Measurements from ENCODE around the gene THSD4.
A peak's percentile ranks its signal among the peaks of the same experiment; 100 is the strongest.

THSD4 gene

GRCh38 chr15:71444032-71444810 lies 328.9 kb downstream of the THSD4 start:
- no peak for DNase-seq (ENCODE audit: low read depth, low spot score)
- no peak overlapping the region for H3K4me3 ChIP-seq (ENCODE audit: low read length)

GRCh38 chr15:71444866-71445590 lies 329.8 kb downstream of the THSD4 start:
- DNase-seq (ENCODE audit: low read depth, low spot score), result no peak
- no peak overlapping the region for H3K4me3 ChIP-seq (ENCODE audit: low read length)

- no peak for DNase-seq (ENCODE audit: low read depth, low spot score)
Observed at GRCh38 chr15:71447328-71448250, 332.3 kb downstream of the THSD4 start.

DNA sequence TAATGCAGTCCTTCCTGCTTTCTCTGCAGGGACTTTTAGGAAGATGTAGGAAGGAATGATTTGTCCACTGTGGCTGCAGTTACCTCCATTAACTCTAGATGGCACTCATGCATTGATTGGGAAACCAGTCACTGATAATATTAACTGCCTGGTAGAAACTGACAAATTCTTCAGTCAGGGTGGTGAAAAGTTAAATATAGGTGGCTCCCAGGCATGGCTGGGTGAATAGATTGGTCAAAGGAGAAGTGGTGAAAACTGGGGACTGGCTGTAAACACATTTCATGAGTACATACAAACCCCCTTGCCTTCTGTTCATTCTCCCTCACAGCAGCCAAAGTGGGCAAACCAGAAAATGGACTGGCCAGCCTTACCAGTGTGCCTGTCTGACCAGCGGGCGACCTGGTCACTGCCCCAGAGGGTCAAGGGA lies 333.4 kb downstream of the THSD4 start:
- peak; percentile 12 for DNase-seq (ENCODE audit: low read depth, low spot score)
- no peak overlapping the region for H3K4me3 ChIP-seq (ENCODE audit: low read length)

More at GRCh38 chr15:71447328-71448250, 332.3 kb downstream of the THSD4 start:
- H3K4me3 ChIP-seq (ENCODE audit: low read length), result no peak overlapping the region

- no peak for DNase-seq (ENCODE audit: low read depth, low spot score)
- H3K4me3 ChIP-seq (ENCODE audit: low read length), result no peak overlapping the region
Observed at GRCh38 chr15:71449363-71449762, 334.1 kb downstream of the THSD4 start.

- H3K4me3 ChIP-seq (ENCODE audit: low read length), result no peak overlapping the region
- DNase-seq (ENCODE audit: low read depth, low spot score), result no peak
Observed at GRCh38 chr15:71449956-71450355, 334.7 kb downstream of the THSD4 start.

GRCh38 chr15:71451130-71451529 lies 335.9 kb downstream of the THSD4 start:
- DNase-seq (ENCODE audit: low read depth, low spot score), result no peak
- no peak overlapping the region for H3K4me3 ChIP-seq (ENCODE audit: low read length)

DNA sequence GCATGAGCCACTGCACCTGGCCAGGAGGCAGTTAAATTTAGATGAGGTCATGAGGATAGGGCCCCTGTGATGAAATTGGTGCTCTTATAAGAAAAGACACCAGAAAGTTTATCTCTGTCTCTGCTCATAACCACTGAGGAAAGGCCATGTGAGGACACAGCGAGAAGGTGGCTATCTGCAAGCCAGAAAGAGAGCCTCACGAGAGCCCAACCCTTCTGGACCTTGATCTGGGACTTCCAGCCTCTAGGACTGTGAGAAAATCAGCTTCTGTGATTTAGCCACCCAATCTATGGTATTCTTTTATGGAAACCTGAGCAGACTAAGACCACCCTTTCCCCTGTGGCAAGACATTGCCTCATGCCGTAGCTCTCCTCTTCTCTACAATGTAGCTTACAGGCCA lies 337.6 kb downstream of the THSD4 start:
- no peak overlapping the region for H3K4me3 ChIP-seq (ENCODE audit: low read length)
- no peak for DNase-seq (ENCODE audit: low read depth, low spot score)

GRCh38 chr15:71454462-71454996 lies 339.3 kb downstream of the THSD4 start:
- H3K4me3 ChIP-seq (ENCODE audit: low read length), result no peak overlapping the region
- DNase-seq (ENCODE audit: low read depth, low spot score), result no peak

DNA sequence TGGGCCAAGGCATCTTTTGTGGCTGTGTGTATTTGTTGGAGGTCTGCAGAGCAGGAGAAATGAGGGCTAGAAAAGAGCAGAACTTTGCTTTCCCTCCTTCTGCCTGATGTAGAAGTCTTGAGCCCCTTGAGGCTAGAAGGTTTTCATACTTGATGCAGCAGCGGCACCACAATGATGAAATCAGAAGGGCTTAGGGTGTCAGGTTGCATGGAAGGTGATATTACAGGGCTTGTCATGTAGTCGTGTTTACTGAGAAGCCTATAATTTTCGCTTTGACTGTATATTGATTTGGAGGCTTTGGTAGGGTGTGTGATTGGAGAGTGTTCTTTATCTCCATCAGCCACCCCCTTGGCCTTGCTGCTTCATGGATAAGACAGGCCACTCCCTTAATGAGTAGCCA lies 339.8 kb downstream of the THSD4 start:
- DNase-seq (ENCODE audit: low read depth, low spot score), result no peak
- no peak overlapping the region for H3K4me3 ChIP-seq (ENCODE audit: low read length)

- no peak for DNase-seq (ENCODE audit: low read depth, low spot score)
- no peak overlapping the region for H3K4me3 ChIP-seq (ENCODE audit: low read length)
Observed at GRCh38 chr15:71455878-71456277, 340.6 kb downstream of the THSD4 start.

- no peak overlapping the region for H3K4me3 ChIP-seq (ENCODE audit: low read length)
- no peak for DNase-seq (ENCODE audit: low read depth, low spot score)
Observed at GRCh38 chr15:71456362-71456761, 341.1 kb downstream of the THSD4 start.

GRCh38 chr15:71456811-71457210 lies 341.5 kb downstream of the THSD4 start:
- DNase-seq (ENCODE audit: low read depth, low spot score), result no peak
- H3K4me3 ChIP-seq (ENCODE audit: low read length), result no peak overlapping the region

DNA sequence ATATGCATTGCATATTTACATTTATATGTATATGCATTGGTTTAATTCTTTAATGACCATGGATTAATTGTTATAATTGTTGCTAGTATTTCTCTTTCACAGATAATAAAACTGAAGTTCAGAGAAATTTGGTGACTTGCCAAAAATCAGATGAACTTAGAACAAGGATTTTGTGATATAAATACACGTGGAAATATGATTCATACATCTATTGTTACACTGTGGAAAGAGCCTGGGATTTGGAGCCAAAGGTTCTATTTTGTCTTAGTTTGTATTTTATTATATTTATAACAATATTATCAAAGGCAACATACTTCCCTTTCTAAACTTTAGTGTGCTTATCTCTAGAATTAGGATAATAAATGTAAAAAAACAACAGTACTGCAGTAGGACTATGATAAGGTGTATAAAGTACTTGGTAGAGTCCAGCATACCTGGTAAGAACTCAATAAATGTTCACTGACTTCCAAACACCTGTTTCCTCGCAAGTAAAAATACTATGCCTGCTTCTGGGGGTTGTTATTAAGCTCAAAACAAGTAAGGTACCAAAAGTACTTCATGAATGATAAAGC lies 342.9 kb downstream of the THSD4 start:
- no peak for DNase-seq (ENCODE audit: low read depth, low spot score)
- no peak overlapping the region for H3K4me3 ChIP-seq (ENCODE audit: low read length)

- DNase-seq (ENCODE audit: low read depth, low spot score), result no peak
Observed at GRCh38 chr15:71461748-71462147, 346.5 kb downstream of the THSD4 start.

GRCh38 chr15:71462638-71463037 lies 347.4 kb downstream of the THSD4 start:
- no peak for DNase-seq (ENCODE audit: low read depth, low spot score)
- no peak overlapping the region for H3K4me3 ChIP-seq (ENCODE audit: low read length)

More at GRCh38 chr15:71461748-71462147, 346.5 kb downstream of the THSD4 start:
- no peak overlapping the region for H3K4me3 ChIP-seq (ENCODE audit: low read length)

DNA sequence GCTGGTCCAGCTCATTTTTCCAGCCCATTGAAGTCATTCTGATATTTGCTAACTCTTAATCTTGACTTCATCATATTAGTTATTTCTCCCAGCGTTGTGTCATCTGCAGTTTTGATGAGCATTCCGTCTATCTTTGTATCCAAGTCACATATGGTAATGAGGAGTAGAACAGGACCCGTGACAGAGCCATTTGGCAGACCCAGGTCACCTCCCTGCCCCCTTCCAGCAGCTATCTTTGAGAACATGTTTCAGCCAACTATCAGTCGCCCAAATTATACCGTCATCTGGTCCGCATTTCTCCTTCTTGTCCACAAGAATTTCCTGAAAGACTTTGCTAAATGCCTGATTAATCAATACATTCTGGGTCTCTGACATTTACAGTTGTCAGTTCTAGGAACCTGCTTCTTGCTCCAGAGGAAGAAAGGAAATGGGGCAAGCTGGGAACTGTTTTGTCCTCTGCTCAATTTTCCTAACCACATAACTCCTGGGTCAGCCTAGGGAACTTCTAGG lies 347.9 kb downstream of the THSD4 start:
- no peak overlapping the region for H3K4me3 ChIP-seq (ENCODE audit: low read length)
- no peak for DNase-seq (ENCODE audit: low read depth, low spot score)

DNA sequence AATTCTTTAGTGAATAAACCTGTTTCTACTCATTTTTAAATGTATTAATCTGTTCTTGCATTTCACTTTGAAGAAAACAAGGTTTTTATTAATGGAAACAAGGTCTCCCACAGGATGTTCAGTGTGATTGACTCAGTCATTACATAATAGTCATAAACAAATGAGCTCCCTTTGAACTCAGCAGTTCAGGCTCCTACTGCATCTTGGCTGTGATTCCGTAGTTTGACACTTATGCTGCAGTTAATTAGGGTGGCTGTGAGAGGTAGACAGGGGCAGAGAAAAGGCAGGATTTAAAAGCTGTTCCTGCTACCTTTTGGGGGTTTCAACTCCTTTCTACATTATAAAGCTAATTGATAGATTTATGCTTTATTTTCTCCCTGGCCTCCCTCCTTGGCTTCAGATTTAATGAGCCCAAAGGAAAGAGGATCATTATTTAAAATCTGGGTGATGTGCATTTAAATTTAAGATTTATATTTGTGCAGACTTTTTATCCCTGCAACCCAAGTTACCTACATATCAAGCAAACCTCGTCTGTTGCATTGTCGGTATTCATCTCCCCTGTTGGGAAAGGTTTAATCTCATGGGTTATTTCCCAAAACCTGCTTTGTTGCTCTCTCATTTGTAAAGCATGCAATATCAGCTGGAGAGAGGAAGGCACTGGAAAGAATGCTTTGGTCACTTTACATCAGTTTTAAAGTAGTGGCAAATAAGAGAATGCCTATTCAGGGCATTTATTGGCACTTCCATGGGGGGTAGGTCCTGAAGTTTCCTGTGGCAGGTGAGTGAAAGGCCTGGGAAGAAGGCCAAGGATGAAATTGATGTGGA lies 350.1 kb downstream of the THSD4 start:
- no peak overlapping the region for H3K4me3 ChIP-seq (ENCODE audit: low read length)
- no peak for DNase-seq (ENCODE audit: low read depth, low spot score)

Data from Jurkat, Clone E6-1 (cell line).